CD1c-positive myeloid dendritic cell (primary cell): ENCODE results near the gene PPM1H.

Experiments used
- DNase-seq: peaks from one replicate; pipeline ENCODE4 v3.0.0-alpha.2; 2016; ENCODE audit errors: extremely low spot score

PPM1H gene

DNA sequence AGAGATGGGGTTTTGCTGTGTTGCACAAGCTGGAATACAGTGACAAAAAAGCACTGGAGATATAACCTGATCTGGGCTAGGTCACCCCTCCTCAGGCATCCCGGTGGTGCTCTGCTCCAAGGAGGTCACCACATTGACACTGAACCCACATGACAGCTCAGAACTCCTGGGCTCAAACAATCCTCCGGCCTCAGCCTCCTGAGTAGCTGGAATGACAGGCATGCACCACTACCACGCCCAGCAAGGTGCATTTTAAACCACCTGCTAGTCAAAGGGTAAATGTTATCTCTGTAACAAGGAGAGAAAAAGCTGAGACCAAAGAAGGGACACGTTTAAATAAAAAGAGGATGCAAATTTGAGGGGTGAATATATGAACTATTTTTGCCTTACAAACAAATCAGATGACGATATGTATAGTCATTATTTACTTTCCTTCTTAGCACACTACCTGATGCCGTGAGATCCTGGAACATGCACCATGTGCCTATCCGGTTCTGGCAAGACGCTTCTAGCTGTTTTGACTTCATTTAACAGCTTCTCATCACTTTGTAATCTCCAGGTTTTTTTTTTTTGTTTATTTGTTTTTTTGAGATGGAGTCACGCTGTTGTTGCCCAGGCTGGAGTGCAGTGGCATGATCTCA lies 135.1 kb downstream of the PPM1H start:
- no peak for DNase-seq

DNA sequence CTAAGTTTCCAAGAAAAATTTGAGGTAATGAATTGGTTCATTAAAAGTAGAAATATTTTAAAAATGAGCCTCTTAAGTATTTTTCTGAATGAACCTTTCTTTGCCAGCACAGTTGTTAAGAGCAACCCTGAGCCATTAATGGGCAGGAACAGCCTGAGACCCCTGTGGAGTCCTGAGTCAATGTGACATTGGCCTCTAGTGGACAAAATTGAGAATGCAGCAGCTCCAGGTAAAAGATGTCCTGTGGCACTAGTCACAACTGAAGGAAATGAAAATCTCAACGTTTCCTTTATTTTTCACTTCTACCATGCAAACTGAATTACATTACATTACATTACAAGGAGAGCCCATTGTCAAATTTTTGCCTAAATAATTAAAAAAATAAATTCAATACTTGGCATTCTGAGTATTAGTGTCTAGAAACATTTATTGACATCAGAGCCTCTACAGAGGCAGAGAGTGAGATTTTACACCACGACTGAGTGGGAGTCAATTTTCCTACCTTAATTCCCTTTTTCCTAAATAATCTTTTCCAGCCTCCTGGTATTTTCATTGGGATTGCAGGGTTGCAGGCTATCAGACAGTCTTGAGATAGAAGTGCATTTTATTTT lies 135.7 kb downstream of the PPM1H start:
- peak; percentile 63 for DNase-seq

DNA sequence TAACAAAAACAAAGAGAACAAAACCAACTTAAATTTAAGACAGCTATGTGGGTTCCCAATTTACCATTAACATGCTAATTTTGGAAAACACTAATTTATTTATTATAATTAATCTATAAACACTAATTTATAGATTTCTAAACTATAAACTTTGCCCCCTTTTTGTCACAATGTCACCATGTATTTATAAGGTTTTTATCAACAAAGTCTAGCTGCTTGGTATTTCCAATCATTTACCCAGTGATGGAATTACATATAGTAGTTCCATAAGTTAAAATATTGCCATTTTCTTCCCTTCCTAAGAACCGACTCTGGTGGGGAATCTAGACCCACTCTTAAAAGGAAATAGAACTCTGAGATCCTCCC lies 140.7 kb downstream of the PPM1H start:
- DNase-seq = no peak

DNA sequence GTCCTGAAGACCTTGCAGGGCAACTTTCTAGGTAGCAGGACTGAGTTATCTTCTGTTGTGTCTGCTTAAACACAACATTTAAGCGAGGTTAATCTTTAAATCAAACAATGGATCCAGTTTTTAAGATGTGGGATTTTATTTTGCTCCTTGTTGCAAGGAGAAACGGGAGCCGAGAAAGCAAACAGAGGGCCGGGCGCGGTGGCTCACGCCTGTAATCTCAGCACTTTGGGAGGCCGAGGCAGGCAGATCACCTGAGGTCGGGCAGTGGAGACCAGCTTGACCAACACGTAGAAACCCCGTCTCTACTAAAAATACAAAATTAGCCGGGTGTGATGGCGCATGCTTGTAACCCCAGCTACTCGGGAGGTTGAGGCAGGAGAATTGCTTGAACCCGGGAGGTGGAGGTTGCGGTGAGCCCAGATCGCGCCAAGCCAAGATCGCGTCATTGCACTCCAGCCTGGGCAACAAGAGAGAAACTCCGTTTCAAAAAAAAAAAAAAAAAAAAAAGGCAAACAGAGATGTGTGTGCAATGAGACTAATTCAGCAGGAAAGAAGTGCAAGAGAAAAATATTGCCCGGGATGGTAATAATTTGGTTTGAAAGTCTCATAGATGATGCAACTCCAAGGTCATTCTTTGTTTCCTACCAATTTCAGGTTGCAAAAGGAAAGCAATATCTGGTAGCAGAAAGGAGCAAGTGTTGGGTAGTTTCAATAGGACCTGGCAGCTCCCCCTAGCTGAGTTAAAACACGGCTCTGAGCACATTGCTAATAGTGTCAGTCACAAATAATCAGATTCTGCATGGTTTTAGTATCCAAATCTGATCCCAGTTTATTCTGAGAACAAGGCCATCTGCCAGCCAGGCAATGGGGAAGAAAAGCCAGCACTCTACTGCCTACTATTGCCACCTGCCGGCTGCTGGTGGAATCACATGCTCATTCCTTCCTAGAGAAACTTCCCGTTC lies 141.4 kb downstream of the PPM1H start:
- DNase-seq = peak; percentile 86

DNA sequence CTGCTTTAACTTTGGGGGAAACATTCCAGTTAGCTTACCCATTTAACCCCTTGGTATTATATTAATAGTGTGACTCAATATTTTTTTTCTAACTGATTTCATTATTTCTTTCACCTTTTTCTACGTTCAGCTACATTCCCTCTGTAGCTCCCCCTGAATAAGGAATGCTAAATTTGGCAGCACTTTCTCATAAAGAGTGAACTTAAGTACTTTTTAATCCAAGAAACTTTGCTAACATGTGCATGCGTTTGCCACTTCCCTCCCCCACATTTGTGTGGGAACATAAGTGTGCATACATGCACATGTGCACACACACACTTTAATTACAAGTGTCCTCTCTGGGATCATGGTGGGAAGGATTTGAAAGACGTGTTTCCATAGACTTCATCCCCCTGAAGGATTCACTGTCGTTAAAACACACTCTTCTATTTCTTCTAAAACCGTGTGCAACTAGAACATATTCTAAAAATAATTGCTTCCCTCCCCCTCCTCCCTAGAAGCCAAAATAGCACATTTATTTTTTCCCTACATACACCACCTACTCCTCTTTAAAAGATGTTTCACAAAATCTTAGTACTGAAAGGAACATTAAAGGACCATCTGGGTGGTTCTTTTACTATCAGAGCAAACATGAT lies 142.6 kb downstream of the PPM1H start:
- DNase-seq = no peak

DNA sequence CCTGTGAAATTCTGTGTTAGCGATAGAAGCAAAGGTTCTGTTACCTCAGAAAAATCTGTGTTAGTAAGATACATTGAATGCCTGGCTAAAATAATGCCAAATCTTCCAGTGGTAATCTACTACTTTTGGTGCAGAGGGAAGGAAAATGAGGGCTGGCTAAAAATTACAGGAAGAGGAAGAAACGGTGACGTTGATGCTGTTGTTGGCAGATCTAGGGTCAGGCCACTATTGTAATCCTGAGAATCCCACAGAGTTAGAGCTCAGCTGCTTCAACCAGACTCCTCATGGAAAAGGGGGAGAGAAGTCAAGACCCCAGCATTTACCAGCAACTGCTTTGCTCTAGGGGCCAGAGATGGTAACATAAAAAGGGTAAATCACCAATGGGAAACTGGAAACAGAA lies 145.1 kb downstream of the PPM1H start:
- DNase-seq = no peak

DNA sequence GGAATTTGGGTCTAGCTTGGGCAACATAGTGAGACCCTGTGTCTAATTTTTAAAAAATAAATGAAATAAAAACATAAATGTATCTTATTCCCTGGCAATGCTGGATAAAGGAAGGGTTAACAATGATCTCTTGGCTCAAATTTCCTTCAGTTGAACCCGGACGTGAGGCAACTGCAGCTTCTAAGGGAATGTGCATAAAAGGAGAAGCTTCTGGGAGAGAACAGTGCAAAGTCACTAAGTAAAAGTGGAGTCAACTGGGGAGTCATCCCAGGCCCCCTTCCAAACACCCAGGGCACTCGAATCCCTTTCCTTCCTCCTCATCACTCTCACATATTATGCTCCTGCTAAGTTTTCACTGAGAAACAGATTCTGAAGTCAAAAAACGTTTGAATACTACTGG lies 147.3 kb downstream of the PPM1H start:
- DNase-seq = peak; percentile 17

DNA sequence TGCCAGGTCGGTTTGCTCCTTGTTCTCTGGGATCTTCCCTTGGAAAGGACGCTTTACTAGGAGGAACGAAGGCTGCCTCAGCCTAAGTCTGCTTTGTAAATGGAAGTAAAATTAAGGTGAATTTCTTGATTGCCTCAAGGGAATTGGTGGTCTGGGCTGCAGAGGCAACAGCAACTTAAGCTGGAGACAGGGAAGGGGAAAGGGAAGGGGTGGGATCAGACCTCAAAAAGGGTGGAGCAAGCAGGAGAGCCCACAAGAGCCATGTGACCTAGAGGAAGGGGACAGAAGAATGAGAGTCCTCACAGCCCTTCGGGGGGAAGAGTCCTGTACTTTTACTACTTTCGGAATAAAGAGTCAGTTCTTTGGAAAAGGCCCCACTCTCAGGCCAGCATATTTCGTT lies 147.9 kb downstream of the PPM1H start:
- DNase-seq = no peak

DNA sequence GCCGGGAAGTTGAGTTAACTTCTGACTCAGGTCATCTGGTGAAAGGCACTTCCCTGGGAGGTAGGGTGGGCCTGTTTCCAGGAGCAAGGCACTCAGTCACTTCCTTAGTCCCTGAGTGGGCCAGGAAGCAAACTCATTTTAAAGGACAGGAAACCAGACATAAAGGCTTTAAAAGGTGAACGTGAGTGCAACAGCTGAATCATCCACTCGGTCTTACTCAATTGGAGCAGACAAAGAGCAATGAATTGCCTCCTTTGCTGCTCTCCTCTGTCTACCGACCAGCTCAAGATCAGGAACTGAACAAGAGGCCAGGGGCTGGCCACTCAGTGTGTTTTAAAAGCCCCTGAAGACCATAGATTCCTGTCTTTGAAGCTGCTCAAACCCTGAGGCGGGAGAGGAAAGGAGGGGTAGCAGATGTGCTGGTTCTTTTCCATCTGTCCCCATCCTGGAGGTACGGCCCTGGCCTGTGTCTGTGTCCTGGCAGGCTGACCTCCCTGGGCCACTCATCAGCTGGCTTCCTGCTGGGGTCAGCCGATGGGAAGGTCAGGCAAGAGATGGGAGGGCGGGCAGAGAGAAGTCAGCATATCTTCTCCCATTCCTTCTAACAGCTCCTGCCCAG lies 148.9 kb downstream of the PPM1H start:
- peak; percentile 40 for DNase-seq

DNA sequence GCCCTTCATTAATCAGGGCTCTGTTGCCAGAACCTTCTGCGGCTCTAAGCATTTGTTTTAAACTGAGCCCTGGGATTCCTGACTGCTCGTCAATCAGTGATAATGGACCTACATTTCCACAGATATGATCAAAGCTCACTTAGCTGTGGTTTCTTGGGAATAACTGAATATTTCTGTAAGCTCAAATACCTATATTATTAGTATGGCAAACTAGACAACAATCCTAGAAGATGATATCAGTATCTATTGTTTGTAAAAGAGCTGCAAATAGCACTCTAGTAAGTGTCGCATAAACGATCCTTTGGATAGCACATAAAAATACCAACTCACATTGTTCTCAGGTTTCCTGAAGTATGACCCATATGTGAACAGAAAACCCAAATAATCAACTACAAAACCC lies 150.4 kb downstream of the PPM1H start:
- DNase-seq = no peak

DNA sequence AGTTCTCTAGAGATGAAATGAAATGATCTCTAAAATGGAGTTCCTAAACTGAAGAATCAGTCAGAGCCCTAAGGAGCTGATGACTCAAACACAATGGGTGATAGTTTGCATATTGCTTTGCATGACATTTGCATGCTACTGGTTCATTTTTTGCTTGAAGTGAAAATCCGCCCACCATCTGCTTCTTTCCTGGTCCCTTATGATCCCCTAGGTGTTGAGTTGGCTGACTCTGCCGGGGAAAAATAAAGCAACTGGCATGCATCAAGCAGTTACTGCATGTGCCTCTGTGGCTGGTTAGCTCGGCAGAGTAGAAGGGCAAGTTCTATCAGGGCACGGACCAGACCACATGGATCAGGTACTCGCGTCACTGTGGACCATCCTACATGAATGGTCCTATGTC lies 151.1 kb downstream of the PPM1H start:
- DNase-seq = peak; percentile 6

DNA sequence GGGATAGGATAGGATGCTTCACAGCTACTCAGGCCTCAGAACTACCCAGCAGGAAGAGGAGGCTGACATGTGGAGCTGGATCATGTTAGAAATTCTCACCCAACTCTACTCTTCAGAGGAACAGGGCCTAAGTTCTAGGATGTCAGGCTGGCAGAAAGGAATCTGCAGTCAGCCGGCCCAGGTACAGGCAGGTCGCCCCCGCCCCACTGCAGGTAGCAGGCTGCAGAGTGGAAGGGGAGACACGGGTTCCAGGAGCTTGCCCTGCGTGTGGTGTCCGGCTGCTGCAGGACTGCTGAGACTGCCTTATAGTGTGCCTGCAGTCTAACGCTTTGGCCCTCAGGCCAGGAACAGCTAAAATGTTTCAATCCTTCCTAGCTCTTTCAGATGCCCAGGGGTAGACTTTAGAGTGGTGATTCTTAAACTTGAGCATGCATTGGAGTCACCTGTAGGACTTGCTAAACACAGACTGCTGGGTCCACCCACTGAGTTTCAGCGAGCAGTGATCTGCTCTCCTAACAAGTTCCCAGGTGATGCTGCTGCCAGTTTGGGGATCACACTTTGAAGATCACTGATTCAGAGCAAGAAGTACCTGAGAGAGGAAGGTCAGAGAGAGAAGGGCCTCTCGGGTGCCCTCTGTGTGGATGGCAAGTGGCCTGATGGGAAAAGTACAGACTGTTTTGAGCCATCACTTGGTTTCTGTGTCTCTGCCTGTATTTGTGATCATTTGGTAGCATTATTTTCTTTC lies 153.6 kb downstream of the PPM1H start:
- no peak for DNase-seq

DNA sequence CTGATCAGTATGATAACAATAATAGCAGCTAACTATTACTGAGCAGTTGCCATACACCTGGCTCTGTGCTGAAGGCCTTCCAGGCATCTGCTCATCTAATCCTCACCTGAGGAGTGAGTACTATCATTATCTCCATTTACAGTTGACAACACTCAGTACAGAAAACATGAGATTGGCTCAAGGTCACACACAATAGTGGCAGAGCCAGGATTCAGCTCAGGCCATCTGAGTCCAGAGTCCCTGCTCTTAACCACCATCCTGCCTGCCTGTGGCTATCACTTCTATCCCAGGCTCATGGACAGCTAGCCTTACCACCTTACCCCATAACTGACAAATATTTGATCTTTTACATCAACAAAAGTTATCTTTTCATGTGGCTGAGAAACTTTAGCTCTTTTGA lies 155.5 kb downstream of the PPM1H start:
- DNase-seq = no peak

DNA sequence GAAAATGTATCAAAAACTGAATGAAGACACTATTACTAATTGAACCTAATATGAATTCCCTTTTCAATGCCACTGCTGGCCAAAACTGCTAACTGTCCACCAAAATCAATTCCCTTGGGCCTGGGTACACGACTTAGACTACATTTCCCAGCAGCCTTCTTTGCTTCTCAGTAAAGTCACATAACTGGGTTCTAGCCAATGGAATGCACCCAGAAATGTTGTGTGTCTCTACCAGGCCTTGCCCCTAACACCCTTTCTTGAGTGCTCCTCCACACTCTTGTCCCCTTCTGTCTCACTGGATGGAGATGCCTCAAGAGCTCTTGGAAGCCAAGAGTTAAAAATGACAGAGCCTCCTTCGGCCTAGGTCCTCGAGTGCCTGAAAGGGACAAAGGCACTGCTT lies 156.8 kb downstream of the PPM1H start:
- no peak for DNase-seq

DNA sequence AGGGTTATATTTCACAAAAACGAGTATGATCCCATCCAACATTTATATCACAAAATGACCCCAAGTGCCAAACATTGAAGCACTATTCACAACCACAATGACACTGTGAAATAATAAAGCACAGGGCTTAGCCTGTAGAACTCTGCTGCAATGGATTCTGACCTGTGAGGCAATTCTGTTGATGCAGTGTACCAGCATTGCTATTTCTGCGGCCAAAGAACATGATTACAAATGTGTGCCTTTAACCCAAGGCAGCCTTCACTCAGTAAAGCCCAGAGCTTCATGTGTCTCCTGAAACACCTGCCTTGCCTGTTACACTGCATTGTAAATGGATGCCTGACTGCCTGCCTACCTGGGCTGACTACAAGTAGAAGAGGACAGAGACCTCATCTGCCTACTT lies 158.0 kb downstream of the PPM1H start:
- DNase-seq = no peak

DNA sequence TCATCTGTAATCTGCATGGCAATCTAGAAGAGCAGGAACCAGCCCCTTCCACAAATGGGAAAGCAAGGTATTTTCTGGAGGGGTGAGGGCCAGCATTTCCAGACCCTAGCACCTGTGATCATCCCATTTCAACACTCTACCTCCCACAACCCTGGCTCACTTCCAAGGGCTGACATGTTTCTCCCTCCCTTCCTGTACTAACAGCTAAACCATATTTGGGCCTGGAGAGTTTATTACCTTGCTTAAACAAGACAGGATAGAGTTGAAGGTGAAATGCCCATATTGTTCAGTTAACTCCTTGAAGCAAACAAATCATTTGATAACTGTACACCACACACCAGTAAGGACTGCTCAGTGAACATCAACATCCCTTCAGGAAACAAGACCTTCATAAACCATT lies 158.4 kb downstream of the PPM1H start:
- DNase-seq = no peak

DNA sequence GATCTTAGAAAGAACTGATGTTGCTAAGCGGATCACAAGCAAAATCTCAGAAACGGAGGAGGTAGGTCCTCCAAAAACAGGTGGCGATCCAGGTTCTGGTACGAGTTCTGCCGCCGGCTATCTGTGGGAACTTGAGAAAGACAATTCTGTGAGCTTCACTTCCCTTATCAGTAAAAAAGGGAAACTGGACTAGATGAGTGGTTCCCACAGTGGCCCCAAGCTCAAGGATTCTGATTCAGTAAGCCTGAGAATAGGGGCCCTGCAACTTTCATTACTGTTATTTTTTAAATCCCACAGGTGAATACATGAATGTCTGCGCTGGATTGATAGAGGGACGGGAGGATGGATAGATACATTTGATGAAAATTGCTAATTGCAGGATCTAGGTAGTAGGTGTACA lies 160.2 kb downstream of the PPM1H start:
- DNase-seq = peak; percentile 70

DNA sequence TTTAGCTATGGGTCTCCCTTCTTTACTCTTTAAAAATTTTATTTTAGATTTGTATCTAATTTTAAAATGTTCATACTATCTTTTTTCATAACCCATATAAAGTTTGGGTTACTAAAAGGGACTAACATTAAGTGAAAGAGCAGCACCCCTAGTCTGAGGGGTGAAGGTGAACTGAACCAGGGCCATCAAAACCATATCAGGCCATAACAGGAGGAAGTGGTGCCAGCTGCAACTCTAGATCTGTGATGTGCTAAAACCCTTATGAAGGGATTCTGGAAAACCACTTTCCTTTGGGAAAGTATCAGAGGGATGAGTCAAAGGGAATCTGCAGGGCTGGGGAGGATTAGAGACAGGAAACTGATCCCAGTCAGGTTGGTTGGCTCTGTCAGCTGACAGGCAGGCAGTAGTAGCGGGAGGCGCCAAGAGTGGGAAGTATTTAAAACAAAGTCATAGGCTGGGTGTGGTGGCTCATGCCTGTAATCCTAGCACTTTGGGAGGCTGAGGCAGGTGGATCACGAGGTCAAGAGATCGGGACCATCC lies 162.5 kb downstream of the PPM1H start:
- no peak for DNase-seq

DNA sequence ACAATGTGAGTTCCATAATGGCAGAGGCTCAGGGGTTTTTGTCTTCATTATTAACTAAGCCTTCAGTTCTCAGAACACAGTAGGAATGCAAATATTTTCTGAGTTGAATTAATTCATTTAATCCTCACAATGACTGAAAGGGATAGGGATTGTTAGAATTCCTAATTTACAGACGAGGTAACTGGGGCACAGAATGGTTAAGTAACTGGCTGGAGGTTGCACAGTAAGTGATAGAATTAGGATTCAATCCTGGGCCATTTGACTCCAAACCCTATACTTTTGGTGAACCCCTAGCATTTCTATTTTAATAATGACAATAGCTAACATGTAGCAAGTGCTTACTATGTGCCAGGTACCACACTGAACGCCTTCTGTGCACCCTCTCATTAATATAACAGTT lies 163.1 kb downstream of the PPM1H start:
- no peak for DNase-seq

DNA sequence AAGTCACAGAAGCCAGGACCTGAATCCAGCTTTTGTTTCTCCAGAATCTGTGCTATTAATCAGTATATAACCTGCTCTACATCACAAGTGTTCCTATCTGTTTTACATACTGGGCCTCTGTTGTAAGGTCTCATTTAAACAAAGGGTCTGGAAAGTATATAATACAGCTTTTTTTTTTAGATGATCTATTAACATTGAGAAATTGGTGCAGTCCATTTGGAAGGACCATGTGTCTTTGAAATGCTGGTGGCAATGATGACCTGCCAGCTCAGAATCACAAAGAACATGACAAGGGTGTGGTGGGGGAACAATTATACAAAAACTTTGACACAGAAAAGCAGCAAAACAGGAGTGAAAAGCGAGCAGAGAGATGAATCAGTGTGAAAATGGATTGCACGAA lies 164.6 kb downstream of the PPM1H start:
- no peak for DNase-seq

DNA sequence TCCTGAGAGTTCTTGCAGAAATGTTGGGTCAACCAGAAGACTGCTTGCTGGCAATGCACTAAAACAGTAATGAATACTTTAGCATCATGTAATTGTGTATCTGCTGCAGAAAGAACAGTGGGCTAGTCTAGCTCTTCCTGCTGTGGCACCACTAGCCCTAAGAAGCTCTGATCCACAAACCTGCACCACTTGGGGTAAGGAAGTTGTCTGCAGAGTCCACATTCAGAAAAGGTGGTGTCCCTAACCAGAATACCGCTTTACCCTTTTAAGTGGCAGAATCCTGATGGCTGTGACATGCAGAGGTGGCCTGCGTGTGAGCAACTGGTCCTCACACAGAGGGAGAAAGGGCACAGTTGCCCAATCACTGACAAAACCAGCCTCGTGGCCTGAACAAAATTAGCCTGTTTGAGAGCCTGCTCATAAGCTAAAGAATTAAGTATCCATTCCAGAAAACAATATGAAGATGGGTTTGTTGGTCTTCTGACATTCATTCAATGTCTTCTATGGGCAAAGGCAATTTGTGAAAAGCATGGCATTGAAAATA lies 165.8 kb downstream of the PPM1H start:
- no peak for DNase-seq
